Liver (tissue), 9 donors: ENCODE measurements around the gene RPTN. TPM values are rescaled to one million over a fixed set of nuclear protein-coding genes. Genes with fewer than 3 reads are reported as not detected.

Source experiments
- DNase-seq: peaks from one replicate; pipeline ENCODE4 v3.0.0-alpha.2; 2017; ENCODE audit warnings: low spot score
- H3K27ac ChIP-seq, 2 donors: one replicate each; pipeline ENCODE4 v1.7.0; 2013; ENCODE audit warnings: inconsistent platforms in 2 of 2, low read length in 2 of 2, control low read depth in 1 of 2, low read depth in 1 of 2, mild to moderate bottlenecking in 1 of 2
- H3K27me3 ChIP-seq, 4 donors: one replicate each; pipeline versions ENCODE4 v1.6.1 to v1.7.0; 2013; ENCODE audit warnings: low read length in 3 of 4, inconsistent platforms in 1 of 4, mild to moderate bottlenecking in 1 of 4, moderate library complexity in 1 of 4; ENCODE audit not compliant: control insufficient read depth in 4 of 4, insufficient read depth in 4 of 4
- H3K36me3 ChIP-seq, 4 donors: one replicate each; pipeline versions ENCODE4 v1.6.1 to v1.7.0; 2013; ENCODE audit warnings: low read length in 3 of 4, mild to moderate bottlenecking in 3 of 4, low read depth in 1 of 4, moderate library complexity in 1 of 4; ENCODE audit not compliant: control insufficient read depth in 4 of 4, insufficient read depth in 3 of 4
- H3K4me1 ChIP-seq, 4 donors: one replicate each; pipeline versions ENCODE4 v1.6.1 to v1.7.0; 2013; ENCODE audit warnings: low read length in 3 of 4, mild to moderate bottlenecking in 3 of 4, moderate library complexity in 1 of 4; ENCODE audit not compliant: control insufficient read depth in 4 of 4, insufficient read depth in 4 of 4
- H3K4me3 ChIP-seq, 3 donors: one replicate each; pipeline versions ENCODE4 v1.6.1 to v1.7.0; 2013; ENCODE audit warnings: low read length in 3 of 3, control low read depth in 1 of 3, low read depth in 1 of 3, mild to moderate bottlenecking in 1 of 3
- H3K9ac ChIP-seq, 2 donors: one replicate each; pipeline ENCODE4 v1.7.0; 2013; ENCODE audit warnings: low read length in 2 of 2, mild to moderate bottlenecking in 2 of 2, moderate library complexity in 2 of 2, control low read depth in 1 of 2, low read depth in 1 of 2
- H3K9me3 ChIP-seq, 4 donors: one replicate each; pipeline versions ENCODE4 v1.6.1 to v1.7.0; 2013; ENCODE audit warnings: low read length in 3 of 4; ENCODE audit not compliant: control insufficient read depth in 4 of 4
- CTCF ChIP-seq: fragments of 150-350 bp; IDR thresholded peaks from 2 replicates; pipeline ENCODE4 v1.5.1; 2017; ENCODE audit warnings: improper control_type of control experiment, low read depth, low read length; ENCODE audit not compliant: missing input control
- FOXA1 ChIP-seq: IDR thresholded peaks from 2 replicates; pipeline ENCODE4 v1.6.1; 2016; ENCODE audit warnings: antibody characterized with exemption
- FOXA2 ChIP-seq: IDR thresholded peaks from 2 replicates; pipeline ENCODE4 v1.6.1; 2016; ENCODE audit warnings: antibody characterized with exemption
- GABPA ChIP-seq, 2 donors: IDR thresholded peaks in 1 of 2; conservative IDR thresholded peaks in 1 of 2; 2 replicates each; pipeline ENCODE4 v1.6.1; 2016; ENCODE audit warnings: antibody characterized with exemption in 2 of 2, mild to moderate bottlenecking in 1 of 2, moderate library complexity in 1 of 2
- HNF4A ChIP-seq, 2 donors: conservative IDR thresholded peaks; 2 replicates each; pipeline ENCODE4 v1.6.1; 2016; ENCODE audit warnings: antibody characterized with exemption in 2 of 2, mild to moderate bottlenecking in 2 of 2
- HNF4G ChIP-seq: IDR thresholded peaks from 2 replicates; pipeline ENCODE4 v1.6.1; 2016; ENCODE audit warnings: antibody characterized with exemption
- JUND ChIP-seq, 2 donors: IDR thresholded peaks; 2 replicates each; pipeline ENCODE4 v1.6.1; 2016; ENCODE audit warnings: antibody characterized with exemption in 2 of 2
- MAX ChIP-seq: IDR thresholded peaks from 2 replicates; pipeline ENCODE4 v1.6.1; 2016; ENCODE audit warnings: antibody characterized with exemption
- NR2F2 ChIP-seq: IDR thresholded peaks from 2 replicates; pipeline ENCODE4 v1.6.1; 2016; ENCODE audit warnings: antibody characterized with exemption
- RAD21 ChIP-seq, 2 donors: IDR thresholded peaks; 2 replicates each; pipeline ENCODE4 v1.6.1; 2016; ENCODE audit warnings: antibody characterized with exemption in 2 of 2, mild to moderate bottlenecking in 2 of 2
- REST ChIP-seq: IDR thresholded peaks from 2 replicates; pipeline ENCODE4 v1.6.1; 2016; ENCODE audit warnings: antibody characterized with exemption, mild to moderate bottlenecking
- RXRA ChIP-seq, 2 donors: IDR thresholded peaks; 2 replicates each; pipeline ENCODE4 v1.6.1; 2017 to 2018; ENCODE audit warnings: antibody characterized with exemption in 2 of 2, mild to moderate bottlenecking in 1 of 2
- SP1 ChIP-seq: IDR thresholded peaks from 2 replicates; pipeline ENCODE4 v1.6.1; 2018; ENCODE audit warnings: antibody characterized with exemption, mild to moderate bottlenecking
- TAF1 ChIP-seq: conservative IDR thresholded peaks from 2 replicates; pipeline ENCODE4 v1.6.1; 2016; ENCODE audit warnings: antibody characterized with exemption, mild to moderate bottlenecking
- YY1 ChIP-seq: IDR thresholded peaks from 2 replicates; pipeline ENCODE4 v1.6.1; 2016; ENCODE audit warnings: antibody characterized with exemption, mild to moderate bottlenecking
- ZBTB33 ChIP-seq: IDR thresholded peaks from 2 replicates; pipeline ENCODE4 v1.6.1; 2016; ENCODE audit warnings: antibody characterized with exemption
- WGBS: extraction: QIAGEN DNeasy Blood & Tissue Kit; methylation state at CpG from one replicate; pipeline ENCODE4 v1.1.7; 2013; 5-methylcytosine and 5-hydroxymethylcytosine counted together
- polyA plus RNA-seq, 2 donors: library from polyadenylated mRNA; stranded (reverse) in 1 of 2; unstranded in 1 of 2; fragments of 200-250 nt in 1 of 2; fragments of >200 nt in 1 of 2; fragmentation: Nextera tagmentation in 1 of 2; extraction: Ambion mirVana in 1 of 2; gene quantifications; one replicate each; pipeline versions ENCODE4 v1.2.1 to v1.2.3, GENCODE V29; 2013 to 2015
- total RNA-seq, 2 donors: library from RNA; depleted of rRNA; stranded (reverse); fragments of >200 nt; gene quantifications; one replicate each; pipeline ENCODE4 v1.2.3, GENCODE V29; 2014
- donor health status: healthy.
- donor health status: healthy.
- donor health status: healthy.
- donor health status: healthy.
- donor health status: healthy.

RPTN gene
- total and polyA plus RNA-seq, 4 donors = not detected

GRCh38 chr1:152107984-152108881 is 50.8 kb downstream of the RPTN start:
- Histone ChIP-seq H3K27me3 (peaks cover 0 to 30% (median 10%) of the 10 kb centered on the region in 4 donors), H3K36me3 (no peaks in the 10 kb centered on the region), H3K9ac (no peak overlapping the region), H3K9me3 (no peaks in the 10 kb centered on the region), H3K4me3 (peak overlapping the region; percentile 26 to 45 (median 37)), H3K4me1 (peaks cover 4 to 49% (median 37%) of the 10 kb centered on the region in 4 donors), H3K27ac (no peak overlapping the region)
- TF ChIP-seq HNF4G = no peak
- TF ChIP-seq CTCF = no peak
- no peak for TF ChIP-seq SP1
- no peak for TF ChIP-seq NR2F2
- TF ChIP-seq MAX = no peak
- TF ChIP-seq REST = no peak
- no peak for TF ChIP-seq ZBTB33
- no peak for TF ChIP-seq YY1
- no peak for TF ChIP-seq TAF1
- no peak for TF ChIP-seq RXRA (IDR thresholded peaks at IDR 0.05)
- TF ChIP-seq FOXA2 = no peak
- no peak for TF ChIP-seq JUND (IDR thresholded peaks at IDR 0.05)
- no peak for TF ChIP-seq FOXA1
- no peak for TF ChIP-seq HNF4A (conservative IDR thresholded peaks at IDR 0.05)
- no peak for TF ChIP-seq GABPA (IDR thresholded peaks at IDR 0.05 in 1 of 2, conservative IDR thresholded peaks at IDR 0.05 in 1 of 2)
- no peak for TF ChIP-seq RAD21 (IDR thresholded peaks at IDR 0.05)
- 9% methylated on average over 67 of the region's 67 CpGs for WGBS
- no peak for DNase-seq
